ENCODE measurements around the gene CFL2.
"Not testable (repeated sequence)": the region's sequence is repeated elsewhere in the genome, so short reads cannot be mapped to it uniquely, and the experiment has no call there.

The CFL2 gene

GRCh38 chr14:34700622-34701130 lies 13.7 kb downstream of the CFL2 start:
- Mint-ChIP-seq H3K9me3 (no peaks in the 10 kb centered on the region), H3K27ac (ENCODE audit: low read depth) (no peak overlapping the region), H3K4me1 (no peaks in the 10 kb centered on the region), H3K36me3 (ENCODE audit: insufficient read depth) (no peaks in the 10 kb centered on the region), H3K27me3 (no peaks in the 10 kb centered on the region), H3K4me3 (no peak overlapping the region)
- DNase-seq (ENCODE audit: low spot score in 2 of 2) (no peak), ATAC-seq (replicated peaks; ENCODE audit: extremely low read depth, poor library complexity, severe bottlenecking) (no peak)

- Mint-ChIP-seq H3K27me3 (no peaks in the 10 kb centered on the region), H3K9me3 (no peaks in the 10 kb centered on the region), H3K4me3 (no peak overlapping the region), H3K27ac (ENCODE audit: low read depth) (no peak overlapping the region), H3K36me3 (ENCODE audit: insufficient read depth) (no peaks in the 10 kb centered on the region), H3K4me1 (no peaks in the 10 kb centered on the region)
- ATAC-seq (replicated peaks; ENCODE audit: extremely low read depth, poor library complexity, severe bottlenecking) (no peak), DNase-seq (ENCODE audit: low spot score in 2 of 2) (no peak)
These were observed 14.3 kb downstream of the CFL2 start for GRCh38 chr14:34699873-34700621.

- H3K4me1 Mint-ChIP-seq; H3K9me3 Mint-ChIP-seq; H3K27ac Mint-ChIP-seq (ENCODE audit: low read depth); ATAC-seq (replicated peaks; ENCODE audit: extremely low read depth, poor library complexity, severe bottlenecking); H3K27me3 Mint-ChIP-seq; H3K4me3 Mint-ChIP-seq; DNase-seq (ENCODE audit: low spot score in 2 of 2); H3K36me3 Mint-ChIP-seq (ENCODE audit: insufficient read depth): not testable (repeated sequence)
These were observed 20.2 kb downstream of the CFL2 start for GRCh38 chr14:34694216-34694615.

DNA sequence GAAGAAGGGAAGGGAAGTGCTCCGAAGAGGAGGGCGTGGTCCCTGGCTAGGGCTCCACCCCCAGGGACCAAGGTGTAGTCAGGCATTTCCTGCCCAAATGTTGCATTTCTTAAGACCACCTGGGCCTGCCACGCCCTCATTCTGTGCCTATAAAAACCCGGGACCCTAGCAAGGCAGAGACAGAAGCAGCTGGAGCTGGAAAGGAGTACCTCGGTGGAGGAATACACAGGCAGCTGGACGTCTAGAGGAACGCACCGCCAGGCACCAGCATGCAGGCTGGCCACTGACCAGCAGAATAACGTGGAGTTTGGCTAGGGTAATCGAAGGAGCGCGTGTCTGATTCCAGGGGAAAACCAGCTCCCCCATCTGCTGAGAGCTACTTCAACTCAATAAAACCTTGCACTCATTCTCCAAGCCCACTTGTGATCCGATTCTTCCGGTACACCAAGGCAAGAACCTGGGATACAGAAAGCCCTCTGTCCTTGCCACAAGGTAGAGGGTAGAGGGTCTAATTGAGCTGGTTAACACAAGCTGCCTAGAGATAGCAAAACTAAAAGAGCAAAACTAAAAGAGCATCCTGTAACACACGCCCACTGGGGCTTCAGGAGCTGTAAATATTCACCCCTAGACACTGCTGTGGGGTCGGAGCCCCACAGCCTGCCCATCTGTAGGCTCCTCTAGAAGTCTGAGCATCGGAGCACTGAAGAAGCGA lies 21.0 kb downstream of the CFL2 start:
- no peak overlapping the region for H3K27ac Mint-ChIP-seq (ENCODE audit: low read depth)
- peaks cover 8% of the 10 kb centered on the region for H3K4me1 Mint-ChIP-seq
- peak overlapping the region; percentile 40 for H3K4me3 Mint-ChIP-seq
- H3K36me3 Mint-ChIP-seq (ENCODE audit: insufficient read depth) = no peaks in the 10 kb centered on the region
- no peaks in the 10 kb centered on the region for H3K9me3 Mint-ChIP-seq
- H3K27me3 Mint-ChIP-seq = peaks cover 9% of the 10 kb centered on the region
- ATAC-seq (replicated peaks; ENCODE audit: extremely low read depth, poor library complexity, severe bottlenecking) (no peak), DNase-seq (ENCODE audit: low spot score in 2 of 2) (no peak)

GRCh38 chr14:34692898-34693227 lies 21.5 kb downstream of the CFL2 start:
- Mint-ChIP-seq H3K4me1 (peaks cover 8% of the 10 kb centered on the region), H3K27ac (ENCODE audit: low read depth) (no peak overlapping the region), H3K4me3 (peak overlapping the region; percentile 40), H3K27me3 (peaks cover 9% of the 10 kb centered on the region), H3K36me3 (ENCODE audit: insufficient read depth) (no peaks in the 10 kb centered on the region), H3K9me3 (no peaks in the 10 kb centered on the region)
- DNase-seq (ENCODE audit: low spot score in 2 of 2) = no peak
- ATAC-seq (replicated peaks; ENCODE audit: extremely low read depth, poor library complexity, severe bottlenecking) = no peak

DNA sequence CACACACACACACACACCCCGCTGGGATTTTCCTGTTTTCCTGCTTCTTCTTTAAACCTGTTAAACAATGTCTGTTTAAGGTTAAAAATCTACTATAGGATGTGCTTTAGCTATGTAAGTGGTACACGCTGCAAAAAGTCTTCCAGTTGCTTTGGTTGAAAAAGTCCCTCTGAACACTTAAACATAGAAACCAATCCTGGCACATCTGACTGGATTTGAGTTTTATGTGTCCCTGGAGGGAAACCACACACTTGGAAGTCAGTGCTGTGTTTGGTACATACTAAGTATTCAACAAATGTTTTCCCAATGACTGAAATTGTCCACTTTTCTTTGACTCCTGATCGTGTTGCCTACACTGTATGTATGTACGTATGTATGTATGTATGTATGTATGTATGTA lies 22.0 kb downstream of the CFL2 start:
- no peak overlapping the region for H3K4me3 Mint-ChIP-seq
- H3K27ac Mint-ChIP-seq (ENCODE audit: low read depth) = no peak overlapping the region
- no peaks in the 10 kb centered on the region for H3K36me3 Mint-ChIP-seq (ENCODE audit: insufficient read depth)
- peaks cover 9% of the 10 kb centered on the region for H3K27me3 Mint-ChIP-seq
- no peaks in the 10 kb centered on the region for H3K9me3 Mint-ChIP-seq
- ATAC-seq (replicated peaks; ENCODE audit: extremely low read depth, poor library complexity, severe bottlenecking) = no peak
- DNase-seq (ENCODE audit: low spot score in 2 of 2) = no peak
- peaks cover 8% of the 10 kb centered on the region for H3K4me1 Mint-ChIP-seq

DNA sequence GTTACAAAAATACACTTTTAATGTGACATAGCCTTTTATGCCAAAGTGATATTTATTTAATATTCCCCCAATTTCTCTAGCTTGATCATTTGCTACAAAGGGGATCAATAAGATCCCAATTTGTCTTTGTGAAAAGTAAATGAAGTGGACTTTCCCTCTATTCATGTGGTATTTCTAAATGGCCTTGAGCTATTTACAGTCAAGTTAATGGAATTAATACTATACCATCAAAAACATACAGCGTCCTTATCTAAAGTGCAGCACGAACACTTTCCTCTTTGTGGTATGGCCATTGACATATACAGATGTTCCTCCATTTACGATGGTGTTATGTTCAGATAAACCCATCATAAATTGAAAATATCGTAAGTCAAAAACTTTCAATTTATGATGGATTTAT lies 23.2 kb downstream of the CFL2 start:
- Mint-ChIP-seq H3K9me3 (no peaks in the 10 kb centered on the region), H3K27ac (ENCODE audit: low read depth) (no peak overlapping the region), H3K4me1 (peaks cover 8% of the 10 kb centered on the region), H3K4me3 (no peak overlapping the region), H3K36me3 (ENCODE audit: insufficient read depth) (no peaks in the 10 kb centered on the region), H3K27me3 (peaks cover 12% of the 10 kb centered on the region)
- DNase-seq (ENCODE audit: low spot score in 2 of 2) = no peak
- ATAC-seq (replicated peaks; ENCODE audit: extremely low read depth, poor library complexity, severe bottlenecking) = no peak

DNA sequence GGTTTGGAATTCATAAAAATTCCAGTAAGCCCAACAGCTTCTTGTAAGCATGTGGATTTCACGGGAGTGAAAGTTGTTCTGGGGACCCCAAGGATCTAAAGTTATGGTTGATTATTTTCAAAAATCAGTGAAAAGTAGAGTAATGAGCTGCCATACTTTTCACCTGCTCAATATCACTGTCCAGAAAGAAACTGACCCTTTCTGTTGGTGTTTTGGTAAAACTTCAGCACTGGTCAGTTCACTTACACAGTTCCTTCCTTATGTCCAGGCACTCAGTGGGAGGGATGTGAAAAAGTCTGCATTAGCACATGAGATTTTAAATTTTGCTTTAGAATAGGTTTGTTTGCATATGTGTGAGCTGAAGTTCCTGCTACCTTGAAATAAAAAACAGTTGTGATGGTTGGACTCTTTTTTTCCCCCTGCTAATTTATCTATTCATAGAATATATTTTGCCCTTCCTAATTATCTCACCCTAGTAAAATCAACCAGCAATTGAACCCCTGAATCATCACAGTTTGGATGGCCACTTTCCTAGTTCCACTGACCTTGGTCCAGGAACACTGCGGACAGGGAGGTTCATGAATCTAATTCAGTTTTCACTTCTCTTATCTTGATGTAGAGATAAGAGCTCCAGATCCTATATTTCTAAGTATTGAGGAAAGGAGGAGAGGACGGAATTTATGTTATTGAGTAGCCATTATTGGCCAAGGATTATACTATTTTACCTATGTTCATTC lies 25.8 kb downstream of the CFL2 start:
- no peak overlapping the region for H3K27ac Mint-ChIP-seq (ENCODE audit: low read depth)
- no peak for ATAC-seq (replicated peaks; ENCODE audit: extremely low read depth, poor library complexity, severe bottlenecking)
- peaks cover 23% of the 10 kb centered on the region for H3K27me3 Mint-ChIP-seq

DNA sequence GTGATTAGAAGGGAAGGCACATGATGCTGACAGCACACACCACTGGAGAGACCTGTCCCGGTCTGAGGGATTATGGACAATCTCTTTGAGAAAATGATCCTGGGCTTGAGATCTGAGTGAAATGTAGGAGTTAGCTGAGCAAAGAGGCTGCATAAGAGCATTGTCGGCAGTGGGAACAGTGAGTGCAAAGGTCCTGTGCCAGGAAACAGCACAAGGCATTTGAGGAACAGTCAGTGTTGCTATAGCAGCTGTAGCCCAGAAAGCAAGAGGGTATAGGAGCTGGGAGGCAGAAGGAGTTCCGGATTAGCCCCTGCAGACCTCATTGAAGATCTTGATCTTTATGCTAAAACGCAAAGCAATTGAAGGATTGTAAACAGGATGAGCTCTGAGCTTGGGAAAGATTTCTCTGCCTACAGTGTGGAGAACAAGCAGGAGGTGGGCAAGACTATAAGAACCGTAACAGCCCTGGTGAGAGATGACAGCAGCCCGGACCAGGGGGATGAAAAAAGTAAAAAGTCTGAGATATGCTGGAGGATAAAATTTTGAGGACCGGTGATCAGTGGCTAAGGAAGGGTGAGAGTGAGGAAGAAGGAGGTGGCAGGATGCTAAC lies 28.5 kb downstream of the CFL2 start:
- no peaks in the 10 kb centered on the region for H3K36me3 Mint-ChIP-seq (ENCODE audit: insufficient read depth)
- no peak overlapping the region for H3K27ac Mint-ChIP-seq (ENCODE audit: low read depth)
- H3K27me3 Mint-ChIP-seq = peaks cover 33% of the 10 kb centered on the region
- DNase-seq (ENCODE audit: low spot score in 2 of 2) (no peak), ATAC-seq (replicated peaks; ENCODE audit: extremely low read depth, poor library complexity, severe bottlenecking) (no peak)
- no peaks in the 10 kb centered on the region for H3K9me3 Mint-ChIP-seq
- H3K4me1 Mint-ChIP-seq = no peaks in the 10 kb centered on the region
- H3K4me3 Mint-ChIP-seq = no peak overlapping the region

More for the DNA sequence above, 25.8 kb downstream of the CFL2 start:
- Mint-ChIP-seq H3K9me3 (no peaks in the 10 kb centered on the region), H3K4me1 (peaks cover 8% of the 10 kb centered on the region), H3K36me3 (ENCODE audit: insufficient read depth) (no peaks in the 10 kb centered on the region), H3K4me3 (no peak overlapping the region)
- DNase-seq (ENCODE audit: low spot score in 2 of 2) = no peak

DNA sequence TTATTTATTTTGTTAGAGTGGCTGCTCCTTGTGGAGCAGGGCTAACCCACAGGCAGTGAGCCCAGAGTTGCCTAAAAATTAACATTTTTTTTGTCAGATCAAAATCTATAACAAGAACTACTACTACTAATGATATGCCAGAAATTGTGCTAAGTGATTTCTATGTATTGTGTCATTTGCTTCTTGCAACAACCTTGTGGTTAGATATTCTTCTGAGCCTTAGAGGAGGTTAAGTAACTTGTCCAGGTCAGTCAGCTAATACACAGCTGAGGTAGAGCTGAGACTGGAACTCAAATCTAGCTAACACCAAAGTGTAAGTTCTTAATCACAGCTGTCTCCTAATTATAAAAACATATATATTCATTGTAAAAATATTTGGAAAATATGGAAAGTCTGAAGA lies 29.8 kb downstream of the CFL2 start:
- Mint-ChIP-seq H3K36me3 (ENCODE audit: insufficient read depth) (no peaks in the 10 kb centered on the region), H3K27me3 (peaks cover 37% of the 10 kb centered on the region), H3K27ac (ENCODE audit: low read depth) (no peak overlapping the region), H3K4me3 (no peak overlapping the region), H3K4me1 (no peaks in the 10 kb centered on the region), H3K9me3 (no peaks in the 10 kb centered on the region)
- DNase-seq (ENCODE audit: low spot score in 2 of 2) (no peak), ATAC-seq (replicated peaks; ENCODE audit: extremely low read depth, poor library complexity, severe bottlenecking) (no peak)

DNA sequence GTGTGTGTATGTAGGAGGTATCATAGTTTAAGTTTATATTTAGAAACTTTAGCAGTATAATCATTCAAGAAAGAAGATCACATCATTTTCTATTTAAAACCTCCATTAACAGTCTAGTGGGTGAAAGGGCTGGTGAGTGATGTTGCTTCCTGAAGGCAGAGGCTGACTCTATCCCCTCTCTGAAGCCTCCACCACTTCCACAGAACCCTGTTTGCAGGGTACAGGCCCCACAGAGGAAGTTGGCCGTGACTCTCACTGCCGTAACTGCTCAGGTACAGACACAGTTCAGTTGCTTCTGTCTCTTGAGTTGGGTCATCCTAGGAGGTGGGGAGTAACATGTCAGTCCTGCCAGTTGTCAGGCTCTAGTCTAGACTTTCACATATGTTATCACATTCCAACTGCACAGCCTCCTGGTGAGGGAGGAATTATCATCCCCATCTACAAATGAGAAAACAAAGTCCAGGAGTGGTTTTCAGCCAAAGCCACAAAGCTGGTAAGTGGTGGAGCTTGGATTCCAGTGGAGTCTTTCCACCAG lies 31.5 kb downstream of the CFL2 start:
- DNase-seq (ENCODE audit: low spot score in 2 of 2) (no peak), ATAC-seq (replicated peaks; ENCODE audit: extremely low read depth, poor library complexity, severe bottlenecking) (no peak)
- Mint-ChIP-seq H3K4me3 (no peak overlapping the region), H3K4me1 (no peaks in the 10 kb centered on the region), H3K9me3 (no peaks in the 10 kb centered on the region), H3K27ac (ENCODE audit: low read depth) (no peak overlapping the region), H3K27me3 (peaks cover 28% of the 10 kb centered on the region), H3K36me3 (ENCODE audit: insufficient read depth) (no peaks in the 10 kb centered on the region)

GRCh38 chr14:34680806-34681479 lies 33.5 kb downstream of the CFL2 start:
- H3K36me3 Mint-ChIP-seq (ENCODE audit: insufficient read depth) = no peaks in the 10 kb centered on the region
- DNase-seq (ENCODE audit: low spot score in 2 of 2) (no peak), ATAC-seq (replicated peaks; ENCODE audit: extremely low read depth, poor library complexity, severe bottlenecking) (no peak)
- H3K27me3 Mint-ChIP-seq = peaks cover 23% of the 10 kb centered on the region
- no peak overlapping the region for H3K4me3 Mint-ChIP-seq
- H3K4me1 Mint-ChIP-seq = no peaks in the 10 kb centered on the region
- H3K27ac Mint-ChIP-seq (ENCODE audit: low read depth) = no peak overlapping the region
- no peaks in the 10 kb centered on the region for H3K9me3 Mint-ChIP-seq
